Medulla oblongata (tissue), 1 donor: ENCODE results near the gene STYK1.
"Not testable (repeated sequence)": the region's sequence is repeated elsewhere in the genome, so short reads cannot be mapped to it uniquely, and the experiment has no call there.

Experiments used
- DNase-seq: peaks from one replicate; pipeline ENCODE4 v3.0.0-alpha.2; 2015; ENCODE audit errors: extremely low spot score

STYK1 gene

DNA sequence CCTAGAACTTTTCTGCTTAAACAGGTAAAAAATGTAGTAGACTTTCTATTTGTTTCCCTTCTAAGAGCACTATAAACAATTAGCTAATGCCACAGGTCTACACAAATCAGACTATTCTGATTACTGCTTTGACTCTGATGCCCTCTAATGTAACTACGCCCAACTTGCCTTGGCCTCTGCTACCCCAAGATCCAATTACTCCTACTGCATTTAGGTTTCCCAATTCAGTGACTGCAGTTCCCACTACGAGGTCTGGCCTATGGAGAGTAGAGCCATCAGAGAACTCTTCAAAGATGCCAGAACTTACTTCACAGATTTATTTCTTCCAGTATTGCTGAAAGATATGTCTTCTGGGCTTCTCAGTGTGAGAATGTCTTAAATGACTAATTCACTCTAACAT lies 15.3 kb upstream of the STYK1 start:
- no peak for DNase-seq

- DNase-seq = no peak
These were observed 14.2 kb upstream of the STYK1 start for GRCh38 chr12:10688042-10688441.

DNA sequence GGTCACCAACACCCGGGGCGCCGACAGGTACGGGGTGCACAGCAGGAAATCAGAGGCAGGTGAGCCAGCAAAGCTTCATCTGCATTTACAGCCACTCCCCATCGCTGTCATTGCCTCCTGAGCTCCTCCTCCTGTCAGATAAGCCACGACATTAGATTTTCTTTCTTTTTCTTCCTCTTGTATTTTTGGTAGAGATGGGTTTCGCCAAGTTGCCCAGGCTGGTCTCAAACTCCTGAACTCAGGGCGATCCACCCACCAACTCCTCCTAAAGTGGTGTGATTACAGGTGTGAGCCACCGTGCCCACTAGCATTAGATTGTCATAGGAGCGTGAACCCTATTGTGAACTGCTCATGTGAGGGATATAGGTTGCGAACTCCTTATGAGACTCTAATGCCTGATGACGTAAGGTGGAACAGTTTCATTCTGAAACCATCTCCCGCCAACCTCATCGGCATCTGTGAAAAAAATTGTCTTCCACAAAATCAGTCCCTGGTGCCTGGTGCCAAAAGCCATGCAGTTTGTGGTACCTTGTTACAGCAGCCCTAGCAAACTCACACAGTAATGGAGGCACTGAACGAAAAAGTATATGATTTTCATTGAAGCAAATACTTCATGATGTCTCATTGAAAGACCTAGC lies 1.5 kb downstream of the STYK1 start:
- DNase-seq = no peak

- no peak for DNase-seq
These were observed 4.3 kb downstream of the STYK1 start for GRCh38 chr12:10669533-10669932.

DNA sequence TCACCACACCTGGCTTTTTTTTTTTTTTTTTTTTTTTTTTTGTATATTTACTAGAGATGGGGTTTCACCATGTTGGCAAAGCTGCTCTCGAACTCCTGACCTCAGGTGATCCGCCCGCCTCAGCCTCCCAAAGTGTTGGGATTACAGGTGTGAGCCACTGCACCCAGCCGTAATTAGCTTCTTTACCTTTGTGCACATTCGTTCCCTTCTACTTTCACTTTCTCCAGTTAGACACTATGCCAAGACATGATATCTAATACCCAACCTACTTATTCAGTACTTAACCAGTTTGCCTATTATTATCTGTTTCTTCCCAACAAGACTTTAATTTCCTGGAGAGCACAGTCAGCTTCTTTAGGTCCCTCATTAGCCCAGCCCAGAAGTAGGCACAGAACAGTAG lies 5.3 kb downstream of the STYK1 start:
- no peak for DNase-seq

GRCh38 chr12:10667581-10667980 lies 6.3 kb downstream of the STYK1 start:
- DNase-seq = no peak

- DNase-seq = no peak
These were observed 9.4 kb downstream of the STYK1 start for GRCh38 chr12:10664499-10664898.

- DNase-seq = no peak
These were observed 10.0 kb downstream of the STYK1 start for GRCh38 chr12:10663869-10664268.

GRCh38 chr12:10661338-10661737 lies 12.5 kb downstream of the STYK1 start:
- no peak for DNase-seq

- no peak for DNase-seq
These were observed 19.8 kb downstream of the STYK1 start for GRCh38 chr12:10654003-10654402.

DNA sequence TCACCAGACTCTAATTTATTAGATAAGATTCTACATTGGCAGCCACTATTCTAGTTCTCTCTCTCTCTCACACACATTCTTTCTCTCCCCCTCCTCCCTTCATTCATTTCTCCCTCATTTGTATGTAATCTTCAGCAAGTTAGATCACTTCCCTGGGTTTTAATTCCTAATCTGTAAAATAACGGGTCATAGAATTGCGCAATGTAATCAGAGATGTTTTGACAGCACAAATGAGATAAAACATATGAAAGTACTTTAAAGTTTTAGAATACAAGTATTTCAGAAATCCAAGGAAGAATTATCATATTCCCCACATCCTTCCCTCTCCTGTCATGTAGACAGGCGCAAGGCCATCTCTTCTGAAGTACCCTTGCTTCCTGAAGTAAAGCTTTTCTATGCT lies 21.7 kb downstream of the STYK1 start:
- no peak for DNase-seq

DNA sequence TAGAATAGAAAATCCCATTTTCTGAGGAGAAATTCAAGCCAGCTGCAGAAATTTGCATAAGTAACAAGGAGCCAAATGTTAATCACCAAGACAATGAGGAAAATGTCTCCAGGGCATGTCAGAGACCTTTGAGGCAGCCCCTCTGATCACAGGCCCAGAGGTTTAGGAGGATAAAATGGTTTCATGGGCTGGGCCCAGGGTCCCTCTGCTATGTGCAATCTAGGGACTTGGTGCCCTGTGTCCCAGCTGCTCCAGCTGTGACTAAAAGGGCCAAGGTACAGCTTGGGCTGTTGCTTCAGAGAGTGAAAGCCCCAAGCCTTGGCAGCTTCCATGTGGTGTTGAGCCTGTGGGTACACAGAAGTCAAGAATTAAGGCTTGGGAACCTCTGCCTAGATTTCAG lies 27.3 kb downstream of the STYK1 start:
- DNase-seq = not testable (repeated sequence)

- no peak for DNase-seq
These were observed 27.9 kb downstream of the STYK1 start for GRCh38 chr12:10645910-10646309.

DNA sequence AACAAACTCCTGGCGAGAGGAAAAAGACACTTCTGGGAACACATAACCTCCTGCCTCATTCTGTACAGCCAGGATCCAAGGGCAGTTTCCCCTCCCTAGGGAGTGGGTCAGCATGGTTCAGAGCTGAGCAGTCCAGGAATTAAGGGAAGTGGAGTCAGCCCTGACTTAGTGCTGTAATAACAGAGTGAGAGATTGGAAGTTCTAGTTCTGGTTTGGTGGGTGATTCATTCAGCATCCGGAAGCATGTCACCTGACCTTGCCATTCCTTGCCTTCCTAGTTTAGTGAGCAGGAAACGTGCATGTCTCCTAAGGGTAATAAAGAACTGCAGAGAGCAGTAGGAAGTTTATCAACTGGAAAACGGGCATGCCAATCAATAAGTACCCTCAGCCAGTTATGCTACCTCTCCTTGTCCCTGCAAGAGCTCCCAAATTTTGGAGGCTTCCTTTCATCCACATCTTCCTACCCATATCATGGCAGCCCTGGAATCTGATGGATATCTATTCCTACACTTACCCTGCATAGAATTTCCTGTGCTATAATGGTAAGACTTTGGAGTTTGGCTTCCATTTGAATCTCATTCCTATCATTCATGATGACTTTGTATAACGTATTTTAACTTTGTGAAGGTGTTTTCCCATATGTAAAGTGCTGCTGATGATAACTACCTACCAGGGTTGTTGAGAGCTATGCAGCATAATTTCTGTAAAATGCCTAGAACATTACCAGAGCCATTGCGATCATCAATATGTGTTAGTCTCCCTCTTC lies 31.9 kb downstream of the STYK1 start:
- DNase-seq = no peak

GRCh38 chr12:10638728-10639127 lies 35.1 kb downstream of the STYK1 start:
- no peak for DNase-seq

- DNase-seq = no peak
These were observed 37.2 kb downstream of the STYK1 start for GRCh38 chr12:10636611-10637010.

DNA sequence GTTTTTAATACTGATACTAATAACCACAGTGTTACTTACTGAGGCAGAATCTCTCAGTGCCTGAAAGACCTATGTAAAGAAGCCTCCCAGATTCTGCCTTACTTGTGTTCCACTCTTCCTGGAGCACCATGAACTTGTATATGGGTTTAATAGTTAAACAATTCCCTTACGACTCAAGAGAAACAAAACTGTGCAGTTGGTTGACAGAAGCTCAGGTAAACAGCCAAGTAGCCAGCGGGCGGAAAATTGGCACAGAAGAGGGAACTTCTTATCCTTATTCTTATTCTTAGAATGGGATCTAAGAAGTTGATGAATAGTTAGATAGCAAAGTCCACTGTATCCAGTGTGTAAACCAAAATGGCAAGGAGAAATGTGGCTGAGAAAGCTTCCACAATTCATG lies 37.7 kb downstream of the STYK1 start:
- no peak for DNase-seq

DNA sequence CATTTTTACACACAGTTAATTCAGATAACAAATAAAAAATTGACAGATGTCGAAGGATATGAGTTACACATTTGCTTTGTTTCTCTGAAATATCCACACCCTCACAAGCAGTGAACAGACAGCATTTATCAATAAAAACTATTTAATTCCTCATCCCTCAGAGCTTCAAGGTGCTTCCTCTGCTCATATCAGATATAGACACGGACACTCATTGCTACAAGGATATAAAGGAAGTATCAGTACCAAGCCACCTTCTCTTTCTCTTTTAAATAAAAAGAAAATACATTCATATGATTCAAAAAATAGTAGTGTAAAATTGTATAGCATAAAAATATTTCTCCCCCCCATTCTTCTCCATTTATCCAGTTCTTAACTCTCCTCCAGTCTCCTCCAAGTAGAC lies 38.5 kb downstream of the STYK1 start:
- no peak for DNase-seq

- no peak for DNase-seq
These were observed 39.4 kb downstream of the STYK1 start for GRCh38 chr12:10634427-10634826.

- DNase-seq = no peak
These were observed 40.3 kb downstream of the STYK1 start for GRCh38 chr12:10633541-10633940.

- DNase-seq = no peak
These were observed 41.6 kb downstream of the STYK1 start for GRCh38 chr12:10632226-10632625.

GRCh38 chr12:10624605-10625004 lies 49.2 kb downstream of the STYK1 start:
- DNase-seq = no peak

GRCh38 chr12:10623131-10623530 lies 50.7 kb downstream of the STYK1 start:
- no peak for DNase-seq

GRCh38 chr12:10621278-10621677 lies 52.6 kb downstream of the STYK1 start:
- DNase-seq = no peak
